Osteoblast (primary cell): ENCODE measurements around the gene NAB2. TPM values are rescaled to one million over a fixed set of nuclear protein-coding genes. Genes with fewer than 3 reads are reported as not detected.
"Not testable (repeated sequence)": the region's sequence is repeated elsewhere in the genome, so short reads cannot be mapped to it uniquely, and the experiment has no call there.

Source experiments
- DNase-seq: peaks from one replicate; pipeline ENCODE4 v3.0.0; 2011; ENCODE audit warnings: low spot score, mixed read lengths; ENCODE audit not compliant: insufficient read length; ENCODE audit errors: missing footprints
- H2AFZ ChIP-seq: 2 replicates; pipeline ENCODE4 v1.6.0; 2011; ENCODE audit warnings: mild to moderate bottlenecking, low read length
- H3K27ac ChIP-seq: 2 replicates; pipeline ENCODE4 v1.5.1; 2011; ENCODE audit warnings: mild to moderate bottlenecking, low read depth, low read length, moderate library complexity
- H3K27me3 ChIP-seq: 2 replicates; pipeline ENCODE4 v1.6.0; 2012; ENCODE audit warnings: mild to moderate bottlenecking, control low read depth, inconsistent platforms, low read length, moderate library complexity; ENCODE audit not compliant: insufficient read depth
- H3K36me3 ChIP-seq: 2 replicates; pipeline ENCODE4 v1.5.1; 2011; ENCODE audit warnings: mild to moderate bottlenecking, low read length, control low read depth, moderate library complexity; ENCODE audit not compliant: insufficient read depth
- H3K4me1 ChIP-seq: 2 replicates; pipeline ENCODE4 v1.5.1; 2011; ENCODE audit warnings: mild to moderate bottlenecking, low read length, control low read depth, moderate library complexity; ENCODE audit not compliant: insufficient read depth
- H3K4me2 ChIP-seq: 2 replicates; pipeline ENCODE4 v1.6.0; 2011; ENCODE audit warnings: mild to moderate bottlenecking, low read length; ENCODE audit not compliant: insufficient read depth
- H3K4me3 ChIP-seq: fragments of 200-600 bp; sonication (generic); 3 replicates; pipeline ENCODE4 v1.5.1; 2012; ENCODE audit warnings: mild to moderate bottlenecking, low read length, inconsistent platforms; ENCODE audit not compliant: insufficient read depth
- H3K79me2 ChIP-seq: 2 replicates; pipeline ENCODE4 v1.6.0; 2012; ENCODE audit warnings: mild to moderate bottlenecking, low read length, control low read depth, inconsistent platforms; ENCODE audit not compliant: insufficient read depth
- H3K9me3 ChIP-seq: 2 replicates; pipeline ENCODE4 v1.5.1; 2011; ENCODE audit warnings: low read depth, low read length, control low read depth
- H4K20me1 ChIP-seq: 2 replicates; pipeline ENCODE4 v1.6.0; 2012; ENCODE audit warnings: mild to moderate bottlenecking, low read length, control low read depth; ENCODE audit not compliant: insufficient read depth
- CTCF ChIP-seq: IDR thresholded peaks from 2 replicates; pipeline ENCODE4 v1.5.1; 2011; ENCODE audit warnings: mild to moderate bottlenecking, low read depth, low read length, moderate library complexity; ENCODE audit errors: extremely low read depth
- total RNA-seq: library from RNA; depleted of rRNA; stranded (reverse); fragments of >200 nt; gene quantifications from 2 replicates; pipeline ENCODE4 v1.2.3, GENCODE V29; 2012

Gene NAB2
- total RNA-seq, 1 donor = 70.9 TPM

- Histone ChIP-seq H3K4me2 (no peak within 1 kb of the TSS), H4K20me1 (no peaks in the 10 kb centered on the region), H3K4me3 (no peak within 1 kb of the TSS), H3K9me3 (no peaks in the 10 kb centered on the region), H3K4me1 (peaks cover 10% of the 10 kb centered on the region), H3K27ac (no peak within 1 kb of the TSS), H3K27me3 (peaks cover 7% of the 10 kb centered on the region), H3K79me2 (no peaks in the 10 kb centered on the region), H3K36me3 (no peaks in the 10 kb centered on the region), H2AFZ (no peak within 1 kb of the TSS)
- no peak for DNase-seq
- TF ChIP-seq CTCF = no peak
Observed at GRCh38 chr12:57049890-57050289, 39.0 kb upstream of the NAB2 start, which contains the start of gene MYO1A. Gene MYO1A, minus strand, starts transcription at chr12:57050129. Its CDS starts 1,806 bp downstream, at chr12:57048323.

GRCh38 chr12:57051011-57051410, 37.9 kb upstream of the NAB2 start:
- Histone ChIP-seq H3K27ac (no peak overlapping the region), H3K4me3 (no peak overlapping the region), H2AFZ (no peak overlapping the region), H3K27me3 (peaks cover 7% of the 10 kb centered on the region), H3K4me1 (peaks cover 10% of the 10 kb centered on the region), H3K36me3 (no peaks in the 10 kb centered on the region), H3K9me3 (no peaks in the 10 kb centered on the region), H3K4me2 (no peak overlapping the region), H4K20me1 (no peaks in the 10 kb centered on the region), H3K79me2 (no peaks in the 10 kb centered on the region)
- no peak for TF ChIP-seq CTCF
- DNase-seq = no peak

- not testable (repeated sequence) for H4K20me1 ChIP-seq, DNase-seq, H3K9me3 ChIP-seq, H3K4me2 ChIP-seq, H2AFZ ChIP-seq, H3K79me2 ChIP-seq, H3K4me3 ChIP-seq, H3K27ac ChIP-seq, H3K27me3 ChIP-seq, H3K4me1 ChIP-seq
- H3K36me3 ChIP-seq = peaks cover 14% of the 10 kb centered on the region
Observed at GRCh38 chr12:57053146-57053545, 35.8 kb upstream of the NAB2 start.

- H3K4me2 ChIP-seq, H3K27ac ChIP-seq, H3K79me2 ChIP-seq, H3K4me3 ChIP-seq, DNase-seq, H2AFZ ChIP-seq, H3K27me3 ChIP-seq, H3K9me3 ChIP-seq, H4K20me1 ChIP-seq, H3K4me1 ChIP-seq: not testable (repeated sequence)
- peaks cover 21% of the 10 kb centered on the region for H3K36me3 ChIP-seq
Observed at GRCh38 chr12:57053901-57054300, 35.0 kb upstream of the NAB2 start.

GRCh38 chr12:57055824-57056223, 33.1 kb upstream of the NAB2 start:
- Histone ChIP-seq H3K9me3 (no peaks in the 10 kb centered on the region), H3K27me3 (no peaks in the 10 kb centered on the region), H3K79me2 (no peaks in the 10 kb centered on the region), H3K4me1 (no peaks in the 10 kb centered on the region), H2AFZ (no peak overlapping the region), H4K20me1 (no peaks in the 10 kb centered on the region), H3K4me3 (no peak overlapping the region), H3K27ac (no peak overlapping the region), H3K36me3 (peaks cover 40% of the 10 kb centered on the region), H3K4me2 (no peak overlapping the region)
- no peak for TF ChIP-seq CTCF
- no peak for DNase-seq
